Endothelial cell (in vitro differentiated cells): ENCODE data around the gene CBLB. TPM values are rescaled to one million over a fixed set of nuclear protein-coding genes. Genes with fewer than 3 reads are reported as not detected.
A peak's percentile ranks its signal among the peaks of the same experiment; 100 is the strongest.
"Not testable (repeated sequence)": the region's sequence is repeated elsewhere in the genome, so short reads cannot be mapped to it uniquely, and the experiment has no call there.

Source experiments
- DNase-seq: peaks from one replicate; pipeline ENCODE4 v3.0.0; 2021; ENCODE audit warnings: low spot score
- H3K27ac Mint-ChIP-seq: one replicate; pipeline ENCODE4 v1.8.0; 2021; ENCODE audit warnings: mixed read lengths, inconsistent platforms; ENCODE audit not compliant: unreplicated experiment
- H3K27me3 Mint-ChIP-seq: one replicate; pipeline ENCODE4 v1.8.0; 2021; ENCODE audit warnings: mild to moderate bottlenecking, moderate library complexity, mixed read lengths, inconsistent platforms; ENCODE audit not compliant: unreplicated experiment
- H3K36me3 Mint-ChIP-seq: one replicate; pipeline ENCODE4 v1.8.0; 2021; ENCODE audit warnings: mild to moderate bottlenecking, low read depth, mixed read lengths, inconsistent platforms; ENCODE audit not compliant: unreplicated experiment
- H3K4me1 Mint-ChIP-seq: one replicate; pipeline ENCODE4 v1.8.0; 2021; ENCODE audit warnings: mild to moderate bottlenecking, mixed read lengths, inconsistent platforms; ENCODE audit not compliant: unreplicated experiment
- H3K4me3 Mint-ChIP-seq: one replicate; pipeline ENCODE4 v1.8.0; 2021; ENCODE audit warnings: mild to moderate bottlenecking, mixed read lengths, inconsistent platforms; ENCODE audit not compliant: unreplicated experiment
- H3K9me3 Mint-ChIP-seq: one replicate; pipeline ENCODE4 v1.8.0; 2021; ENCODE audit warnings: mixed read lengths, inconsistent platforms; ENCODE audit not compliant: unreplicated experiment
- total RNA-seq: library from RNA; stranded (reverse); fragmentation: NEBNext Ultra II Directional; extraction: Animal tissue kit (Norgen Biotek cat#: 25700); gene quantifications from one replicate; pipeline ENCODE4 v1.2.1, GENCODE V29; 2021; ENCODE audit not compliant: unreplicated experiment
- TF ChIP-seq, protein P1 (sequence below): fragments of 200-600 bp; sonication (generic); IDR thresholded peaks from one replicate; pipeline ENCODE4 v1.5.0; 2021; ENCODE audit warnings: antibody characterized with exemption; ENCODE audit not compliant: unreplicated experiment

The CBLB gene
- total RNA-seq, 1 donor from 2014 or later, result 62.0 TPM

DNA sequence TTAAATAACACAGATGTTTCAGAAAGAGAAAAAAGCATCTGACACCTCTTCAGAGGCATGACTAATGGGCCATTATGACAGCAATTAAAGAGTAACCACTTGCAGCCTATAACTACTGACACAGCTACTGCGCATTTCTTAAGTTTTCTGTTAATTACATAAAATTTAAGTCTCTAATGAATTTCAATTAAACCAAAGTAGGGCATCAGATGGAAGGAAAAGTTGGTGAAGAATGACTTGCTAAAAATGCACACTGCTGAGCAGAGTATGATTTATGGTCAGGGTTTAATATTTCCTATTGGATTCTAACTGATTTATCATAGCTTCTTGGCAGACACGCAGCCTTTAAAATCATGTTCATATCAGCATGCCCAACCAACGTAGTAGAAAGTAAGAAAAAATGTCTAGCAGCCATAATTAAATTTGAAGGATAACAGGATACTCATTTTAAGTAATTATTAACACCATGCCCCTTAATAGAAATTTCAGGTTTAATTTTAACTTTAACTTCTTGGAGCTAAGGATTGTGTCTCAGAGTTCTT is 140.0 kb downstream of the CBLB start:
- no peak overlapping the region for H3K27ac Mint-ChIP-seq
- no peaks in the 10 kb centered on the region for H3K27me3 Mint-ChIP-seq

DNA sequence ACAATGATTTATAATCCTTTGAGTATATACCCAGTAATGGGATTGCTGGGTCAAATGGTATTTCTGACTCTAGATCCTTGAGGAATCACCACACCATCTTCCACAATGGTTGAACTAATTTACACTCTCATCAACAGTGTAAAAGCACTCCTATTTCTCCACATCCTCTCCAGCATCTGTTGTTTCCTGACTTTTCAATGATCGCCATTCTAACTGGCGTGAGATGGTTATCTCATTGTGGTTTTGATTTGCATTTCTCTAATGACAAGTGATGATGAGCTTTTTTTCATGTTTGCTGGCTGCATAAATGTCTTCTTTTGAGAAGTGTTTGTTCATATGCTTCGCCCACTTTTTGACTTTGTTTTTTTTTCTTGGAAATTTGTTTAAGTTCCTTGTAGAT is 141.8 kb downstream of the CBLB start:
- H3K4me1 Mint-ChIP-seq, DNase-seq, H3K27ac Mint-ChIP-seq, H3K9me3 Mint-ChIP-seq, H3K27me3 Mint-ChIP-seq: not testable (repeated sequence)
- Mint-ChIP-seq H3K4me3 (peak overlapping the region; percentile 52), H3K36me3 (peaks cover 17% of the 10 kb centered on the region)

More for the DNA sequence above, 140.0 kb downstream of the CBLB start:
- Mint-ChIP-seq H3K4me1 (no peaks in the 10 kb centered on the region), H3K36me3 (peaks cover 17% of the 10 kb centered on the region), H3K4me3 (no peak overlapping the region), H3K9me3 (peaks cover 4% of the 10 kb centered on the region)
- no peak for DNase-seq
- TF ChIP-seq, protein P1, sequence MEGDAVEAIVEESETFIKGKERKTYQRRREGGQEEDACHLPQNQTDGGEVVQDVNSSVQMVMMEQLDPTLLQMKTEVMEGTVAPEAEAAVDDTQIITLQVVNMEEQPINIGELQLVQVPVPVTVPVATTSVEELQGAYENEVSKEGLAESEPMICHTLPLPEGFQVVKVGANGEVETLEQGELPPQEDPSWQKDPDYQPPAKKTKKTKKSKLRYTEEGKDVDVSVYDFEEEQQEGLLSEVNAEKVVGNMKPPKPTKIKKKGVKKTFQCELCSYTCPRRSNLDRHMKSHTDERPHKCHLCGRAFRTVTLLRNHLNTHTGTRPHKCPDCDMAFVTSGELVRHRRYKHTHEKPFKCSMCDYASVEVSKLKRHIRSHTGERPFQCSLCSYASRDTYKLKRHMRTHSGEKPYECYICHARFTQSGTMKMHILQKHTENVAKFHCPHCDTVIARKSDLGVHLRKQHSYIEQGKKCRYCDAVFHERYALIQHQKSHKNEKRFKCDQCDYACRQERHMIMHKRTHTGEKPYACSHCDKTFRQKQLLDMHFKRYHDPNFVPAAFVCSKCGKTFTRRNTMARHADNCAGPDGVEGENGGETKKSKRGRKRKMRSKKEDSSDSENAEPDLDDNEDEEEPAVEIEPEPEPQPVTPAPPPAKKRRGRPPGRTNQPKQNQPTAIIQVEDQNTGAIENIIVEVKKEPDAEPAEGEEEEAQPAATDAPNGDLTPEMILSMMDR, result no peak

DNA sequence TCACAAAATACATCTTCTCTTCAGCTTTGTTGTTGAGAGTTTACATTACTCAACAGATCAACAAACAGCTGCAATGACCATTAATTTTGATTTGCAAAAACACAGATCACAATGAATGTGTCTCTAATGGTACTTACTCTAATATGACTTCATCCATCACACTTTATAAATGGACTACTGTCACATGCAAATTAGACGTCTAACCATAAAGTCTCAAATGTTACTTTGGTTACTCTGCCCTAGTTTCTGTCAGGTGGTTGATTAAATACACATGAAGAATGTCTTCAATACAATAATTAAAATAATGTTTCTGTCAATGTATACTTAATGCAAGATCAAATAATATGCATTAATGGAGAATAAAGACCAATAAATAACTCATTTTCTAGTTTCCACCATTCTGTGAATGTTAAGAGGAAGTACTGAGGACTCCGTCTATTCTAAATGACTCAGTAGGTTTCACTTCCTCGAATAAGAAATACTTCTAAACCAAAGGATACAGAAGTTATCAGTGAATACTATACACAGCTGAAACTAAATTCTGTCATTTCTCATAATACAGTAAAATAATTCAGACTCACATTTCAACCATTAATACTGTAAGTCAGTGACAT is 145.8 kb downstream of the CBLB start:
- Mint-ChIP-seq H3K27me3 (no peaks in the 10 kb centered on the region), H3K9me3 (peaks cover 4% of the 10 kb centered on the region), H3K4me1 (no peaks in the 10 kb centered on the region), H3K27ac (no peak overlapping the region), H3K36me3 (peaks cover 15% of the 10 kb centered on the region), H3K4me3 (no peak overlapping the region)
- TF ChIP-seq, protein P1, result no peak
- DNase-seq, result no peak

DNA sequence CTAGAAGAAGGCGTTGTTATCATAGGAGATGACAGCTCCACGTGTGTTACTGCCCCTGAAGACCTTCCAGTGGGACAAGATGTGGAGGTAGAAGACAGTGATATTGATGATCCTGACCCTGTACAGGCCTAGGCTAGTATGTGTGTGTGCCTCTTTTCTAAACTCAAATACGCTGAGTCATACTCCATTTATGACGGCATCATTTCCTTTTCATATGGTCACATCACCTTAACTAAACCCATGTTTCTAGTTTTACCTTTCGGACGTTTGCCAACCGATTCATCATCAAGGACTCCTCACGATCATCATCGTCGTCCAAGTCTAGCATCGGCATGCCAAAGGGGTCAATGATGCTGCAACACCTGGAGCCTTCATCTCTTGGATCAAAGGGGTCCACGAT is 149.0 kb downstream of the CBLB start:
- Mint-ChIP-seq H3K27ac (no peak overlapping the region), H3K27me3 (no peaks in the 10 kb centered on the region), H3K36me3 (peaks cover 4% of the 10 kb centered on the region), H3K9me3 (no peaks in the 10 kb centered on the region), H3K4me1 (no peaks in the 10 kb centered on the region), H3K4me3 (no peak overlapping the region)
- DNase-seq, result no peak
- TF ChIP-seq, protein P1, result no peak

DNA sequence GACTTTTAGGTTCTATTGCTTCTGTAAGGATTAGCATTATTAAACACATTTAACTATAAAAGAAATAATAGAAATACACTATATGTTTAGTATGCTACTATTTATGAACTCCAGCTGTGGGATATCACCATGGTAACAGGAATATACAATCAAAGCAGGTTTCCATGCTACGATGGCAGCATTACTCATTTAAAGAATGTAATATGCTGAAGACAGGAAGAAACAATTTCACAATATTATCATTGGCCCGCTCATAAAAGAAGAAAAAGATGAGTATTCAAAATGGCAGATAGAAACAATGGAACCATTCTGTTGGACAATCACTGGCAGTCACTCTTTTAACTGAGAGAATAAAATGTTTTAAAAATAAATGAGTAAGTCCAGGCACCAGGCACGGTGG is 153.4 kb downstream of the CBLB start:
- peaks cover 9% of the 10 kb centered on the region for H3K36me3 Mint-ChIP-seq
- H3K4me3 Mint-ChIP-seq, result no peak overlapping the region
- no peak overlapping the region for H3K27ac Mint-ChIP-seq
- H3K27me3 Mint-ChIP-seq, result no peaks in the 10 kb centered on the region
- H3K4me1 Mint-ChIP-seq, result no peaks in the 10 kb centered on the region
- no peak for DNase-seq
- TF ChIP-seq, protein P1, result no peak
- no peaks in the 10 kb centered on the region for H3K9me3 Mint-ChIP-seq
